ENCODE measurements around the gene TMEM273.

The TMEM273 gene

DNA sequence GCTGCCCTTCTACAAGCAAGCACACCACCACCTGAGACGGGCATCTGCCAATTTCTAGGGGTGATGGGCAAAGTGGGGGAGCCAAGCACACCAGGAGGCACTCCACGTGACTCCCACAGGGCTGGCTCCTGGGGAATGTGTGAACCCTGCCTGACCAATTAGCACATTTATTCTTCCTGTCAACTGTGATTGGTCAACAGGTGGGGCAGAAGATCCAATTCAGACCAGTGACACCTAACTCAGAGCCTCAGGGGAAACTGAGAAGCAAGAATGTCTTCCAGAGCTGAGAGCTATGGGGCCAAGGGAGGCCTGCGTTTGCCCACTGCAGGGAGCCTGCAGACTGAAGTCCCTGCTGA, 15.4 kb downstream of the TMEM273 start:
- no peak overlapping the region for H2BK15ac ChIP-seq (ENCODE audit: low read depth, poor library complexity, severe bottlenecking)
- no peak overlapping the region for H3K23ac ChIP-seq (ENCODE audit: low read length in 2 of 2)
- no peak overlapping the region for H3K14ac ChIP-seq (ENCODE audit: low read length in 2 of 2)
- H3K36me3 ChIP-seq (ENCODE audit: control insufficient read depth in 1 of 2, insufficient read depth in 2 of 2, low read depth in 1 of 2, low read length in 2 of 2), result no peaks in the 10 kb centered on the region
- DNase-seq, result no peak
- no peak overlapping the region for H2BK120ac ChIP-seq (ENCODE audit: low read depth, low read length)
- no peak overlapping the region for H3K4me3 ChIP-seq (ENCODE audit: insufficient read depth in 1 of 2, low read depth in 1 of 2, low read length in 2 of 2)
- WGBS, result 82% methylated on average over 3 of the region's 3 CpGs
- H3K4me1 ChIP-seq (ENCODE audit: control insufficient read depth, insufficient read depth, low read depth, low read length), result peaks cover 8% of the 10 kb centered on the region
- H4K8ac ChIP-seq (ENCODE audit: low read length), result no peak overlapping the region
- H3K18ac ChIP-seq (ENCODE audit: low read depth in 1 of 2, low read length in 2 of 2), result no peak overlapping the region
- H4K91ac ChIP-seq (ENCODE audit: low read length), result no peak overlapping the region
- H3K9me3 ChIP-seq (ENCODE audit: control insufficient read depth, low read length), result no peaks in the 10 kb centered on the region
- H3K27ac ChIP-seq (ENCODE audit: low read length, poor library complexity, severe bottlenecking), result no peak overlapping the region
- no peaks in the 10 kb centered on the region for H3K79me1 ChIP-seq (replicated peaks; ENCODE audit: low read length, poor library complexity, severe bottlenecking)
- no peak overlapping the region for H2AFZ ChIP-seq (ENCODE audit: low read depth, low read length)
- H3K27me3 ChIP-seq (ENCODE audit: control insufficient read depth in 1 of 2, insufficient read depth in 1 of 2, low read length in 2 of 2), result peaks cover 0 to 16% of the 10 kb centered on the region in 2 experiments
- no peak overlapping the region for H2BK5ac ChIP-seq (ENCODE audit: low read depth, low read length, poor library complexity, severe bottlenecking)
- H3K4me2 ChIP-seq (ENCODE audit: low read length, poor library complexity, severe bottlenecking), result no peak overlapping the region
- H3K9ac ChIP-seq (ENCODE audit: low read length), result no peak overlapping the region
- H3K4ac ChIP-seq (ENCODE audit: low read depth in 1 of 2, low read length in 2 of 2), result no peak overlapping the region
- H2BK12ac ChIP-seq (ENCODE audit: low read length in 2 of 2), result no peak overlapping the region
- H2AK5ac ChIP-seq (ENCODE audit: low read length, severe bottlenecking), result no peak overlapping the region

- H3K14ac ChIP-seq (ENCODE audit: low read length in 2 of 2), result no peak overlapping the region
- H3K27ac ChIP-seq (ENCODE audit: low read length, poor library complexity, severe bottlenecking), result no peak overlapping the region
- no peak overlapping the region for H3K23ac ChIP-seq (ENCODE audit: low read length in 2 of 2)
- DNase-seq, result no peak
- H2BK120ac ChIP-seq (ENCODE audit: low read depth, low read length), result no peak overlapping the region
- no peak overlapping the region for H3K4me3 ChIP-seq (ENCODE audit: insufficient read depth in 1 of 2, low read depth in 1 of 2, low read length in 2 of 2)
- no peak overlapping the region for H4K8ac ChIP-seq (ENCODE audit: low read length)
- no peak overlapping the region for H2BK5ac ChIP-seq (ENCODE audit: low read depth, low read length, poor library complexity, severe bottlenecking)
- H2BK15ac ChIP-seq (ENCODE audit: low read depth, poor library complexity, severe bottlenecking), result no peak overlapping the region
- WGBS, result 94% methylated on average over 3 of the region's 4 CpGs
- H4K91ac ChIP-seq (ENCODE audit: low read length), result no peak overlapping the region
- H2BK12ac ChIP-seq (ENCODE audit: low read length in 2 of 2), result no peak overlapping the region
- no peaks in the 10 kb centered on the region for H3K36me3 ChIP-seq (ENCODE audit: control insufficient read depth in 1 of 2, insufficient read depth in 2 of 2, low read depth in 1 of 2, low read length in 2 of 2)
- H3K4me2 ChIP-seq (ENCODE audit: low read length, poor library complexity, severe bottlenecking), result no peak overlapping the region
- H3K27me3 ChIP-seq (ENCODE audit: control insufficient read depth in 1 of 2, insufficient read depth in 1 of 2, low read length in 2 of 2), result peaks cover 0 to 16% of the 10 kb centered on the region in 2 experiments
- H3K4me1 ChIP-seq (ENCODE audit: control insufficient read depth, insufficient read depth, low read depth, low read length), result peaks cover 6% of the 10 kb centered on the region
- H2AFZ ChIP-seq (ENCODE audit: low read depth, low read length), result no peak overlapping the region
- H2AK5ac ChIP-seq (ENCODE audit: low read length, severe bottlenecking), result no peak overlapping the region
- H3K4ac ChIP-seq (ENCODE audit: low read depth in 1 of 2, low read length in 2 of 2), result no peak overlapping the region
- no peaks in the 10 kb centered on the region for H3K9me3 ChIP-seq (ENCODE audit: control insufficient read depth, low read length)
- no peak overlapping the region for H3K18ac ChIP-seq (ENCODE audit: low read depth in 1 of 2, low read length in 2 of 2)
- no peak overlapping the region for H3K9ac ChIP-seq (ENCODE audit: low read length)
- H3K79me1 ChIP-seq (replicated peaks; ENCODE audit: low read length, poor library complexity, severe bottlenecking), result no peaks in the 10 kb centered on the region
Measured at GRCh38 chr10:49172061-49172776, 16.0 kb downstream of the TMEM273 start.

GRCh38 chr10:49171326-49172060, 16.7 kb downstream of the TMEM273 start:
- Histone ChIP-seq H2BK5ac (ENCODE audit: low read depth, low read length, poor library complexity, severe bottlenecking) (no peak overlapping the region), H3K27me3 (ENCODE audit: control insufficient read depth in 1 of 2, insufficient read depth in 1 of 2, low read length in 2 of 2) (peaks cover 0 to 16% of the 10 kb centered on the region in 2 experiments), H3K23ac (ENCODE audit: low read length in 2 of 2) (no peak overlapping the region), H3K4me1 (ENCODE audit: control insufficient read depth, insufficient read depth, low read depth, low read length) (peaks cover 3% of the 10 kb centered on the region), H3K14ac (ENCODE audit: low read length in 2 of 2) (no peak overlapping the region), H2AFZ (ENCODE audit: low read depth, low read length) (no peak overlapping the region), H3K36me3 (ENCODE audit: control insufficient read depth in 1 of 2, insufficient read depth in 2 of 2, low read depth in 1 of 2, low read length in 2 of 2) (no peaks in the 10 kb centered on the region), H3K79me1 (replicated peaks; ENCODE audit: low read length, poor library complexity, severe bottlenecking) (no peaks in the 10 kb centered on the region), H3K9me3 (ENCODE audit: control insufficient read depth, low read length) (no peaks in the 10 kb centered on the region), H3K4me2 (ENCODE audit: low read length, poor library complexity, severe bottlenecking) (no peak overlapping the region), H3K4ac (ENCODE audit: low read depth in 1 of 2, low read length in 2 of 2) (no peak overlapping the region), H3K9ac (ENCODE audit: low read length) (no peak overlapping the region), H3K18ac (ENCODE audit: low read depth in 1 of 2, low read length in 2 of 2) (no peak overlapping the region), H2BK15ac (ENCODE audit: low read depth, poor library complexity, severe bottlenecking) (no peak overlapping the region), H2AK5ac (ENCODE audit: low read length, severe bottlenecking) (no peak overlapping the region), H4K91ac (ENCODE audit: low read length) (no peak overlapping the region), H2BK12ac (ENCODE audit: low read length in 2 of 2) (no peak overlapping the region), H3K27ac (ENCODE audit: low read length, poor library complexity, severe bottlenecking) (no peak overlapping the region), H4K8ac (ENCODE audit: low read length) (no peak overlapping the region), H3K4me3 (ENCODE audit: insufficient read depth in 1 of 2, low read depth in 1 of 2, low read length in 2 of 2) (no peak overlapping the region), H2BK120ac (ENCODE audit: low read depth, low read length) (no peak overlapping the region)
- no peak for DNase-seq
- WGBS, result 70% methylated on average over 7 of the region's 7 CpGs

GRCh38 chr10:49170632-49171325, 17.4 kb downstream of the TMEM273 start:
- H3K4me3 ChIP-seq (ENCODE audit: insufficient read depth in 1 of 2, low read depth in 1 of 2, low read length in 2 of 2), result no peak overlapping the region
- H3K36me3 ChIP-seq (ENCODE audit: control insufficient read depth in 1 of 2, insufficient read depth in 2 of 2, low read depth in 1 of 2, low read length in 2 of 2), result no peaks in the 10 kb centered on the region
- no peak overlapping the region for H2BK5ac ChIP-seq (ENCODE audit: low read depth, low read length, poor library complexity, severe bottlenecking)
- H3K23ac ChIP-seq (ENCODE audit: low read length in 2 of 2), result no peak overlapping the region
- peaks cover 0 to 16% of the 10 kb centered on the region in 2 experiments for H3K27me3 ChIP-seq (ENCODE audit: control insufficient read depth in 1 of 2, insufficient read depth in 1 of 2, low read length in 2 of 2)
- H3K9ac ChIP-seq (ENCODE audit: low read length), result no peak overlapping the region
- H3K4me1 ChIP-seq (ENCODE audit: control insufficient read depth, insufficient read depth, low read depth, low read length), result no peaks in the 10 kb centered on the region
- 75% methylated on average over 6 of the region's 6 CpGs for WGBS
- no peak overlapping the region for H2AK5ac ChIP-seq (ENCODE audit: low read length, severe bottlenecking)
- no peak overlapping the region for H2BK12ac ChIP-seq (ENCODE audit: low read length in 2 of 2)
- H4K8ac ChIP-seq (ENCODE audit: low read length), result no peak overlapping the region
- H3K79me1 ChIP-seq (replicated peaks; ENCODE audit: low read length, poor library complexity, severe bottlenecking), result no peaks in the 10 kb centered on the region
- no peak overlapping the region for H2BK15ac ChIP-seq (ENCODE audit: low read depth, poor library complexity, severe bottlenecking)
- H3K4me2 ChIP-seq (ENCODE audit: low read length, poor library complexity, severe bottlenecking), result no peak overlapping the region
- H3K4ac ChIP-seq (ENCODE audit: low read depth in 1 of 2, low read length in 2 of 2), result no peak overlapping the region
- no peaks in the 10 kb centered on the region for H3K9me3 ChIP-seq (ENCODE audit: control insufficient read depth, low read length)
- H2AFZ ChIP-seq (ENCODE audit: low read depth, low read length), result no peak overlapping the region
- H3K18ac ChIP-seq (ENCODE audit: low read depth in 1 of 2, low read length in 2 of 2), result no peak overlapping the region
- no peak overlapping the region for H3K27ac ChIP-seq (ENCODE audit: low read length, poor library complexity, severe bottlenecking)
- no peak overlapping the region for H4K91ac ChIP-seq (ENCODE audit: low read length)
- no peak overlapping the region for H3K14ac ChIP-seq (ENCODE audit: low read length in 2 of 2)
- no peak overlapping the region for H2BK120ac ChIP-seq (ENCODE audit: low read depth, low read length)
- no peak for DNase-seq

Measured in mesenchymal stem cell (in vitro differentiated cells and primary cell).